Mammary epithelial cell (primary cell): Measurements from ENCODE around the gene AIFM2.

Source experiments
- EZH2 ChIP-seq: IDR thresholded peaks from 2 replicates; pipeline ENCODE4 v1.6.1; 2012; ENCODE audit warnings: low read length, inconsistent platforms, borderline replicate concordance
- TF ChIP-seq, protein P1 (sequence below), 2 donors: IDR thresholded peaks in 1 of 2; conservative IDR thresholded peaks in 1 of 2; 2 replicates each; pipeline ENCODE4 v1.5.1; 2011 to 2012; ENCODE audit warnings: inconsistent platforms in 2 of 2, low read length in 2 of 2, mild to moderate bottlenecking in 2 of 2, control low read depth in 1 of 2, low read depth in 1 of 2; ENCODE audit not compliant: insufficient read depth in 1 of 2; ENCODE audit errors: extremely low read depth in 1 of 2

DNA sequence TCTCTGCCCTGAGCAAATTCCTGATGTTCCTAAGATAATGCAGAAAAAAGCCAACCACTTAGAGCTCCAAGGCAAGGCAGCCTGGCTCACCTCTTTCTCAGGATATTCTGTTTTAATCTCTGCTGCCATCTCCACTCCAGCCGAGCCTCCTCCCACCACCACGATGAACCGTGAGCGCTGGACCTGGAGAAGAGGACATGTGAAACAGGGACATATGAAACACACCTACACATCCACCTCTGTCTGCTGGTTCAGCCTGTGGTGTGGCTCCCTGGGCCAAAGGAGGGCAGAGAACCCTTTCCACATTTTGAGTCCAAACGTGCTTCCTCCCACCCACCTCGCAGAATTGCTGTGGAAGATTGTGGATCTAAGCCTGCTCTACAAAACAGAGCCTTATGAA lies 12.2 kb downstream of the AIFM2 start:
- TF ChIP-seq, protein P1, sequence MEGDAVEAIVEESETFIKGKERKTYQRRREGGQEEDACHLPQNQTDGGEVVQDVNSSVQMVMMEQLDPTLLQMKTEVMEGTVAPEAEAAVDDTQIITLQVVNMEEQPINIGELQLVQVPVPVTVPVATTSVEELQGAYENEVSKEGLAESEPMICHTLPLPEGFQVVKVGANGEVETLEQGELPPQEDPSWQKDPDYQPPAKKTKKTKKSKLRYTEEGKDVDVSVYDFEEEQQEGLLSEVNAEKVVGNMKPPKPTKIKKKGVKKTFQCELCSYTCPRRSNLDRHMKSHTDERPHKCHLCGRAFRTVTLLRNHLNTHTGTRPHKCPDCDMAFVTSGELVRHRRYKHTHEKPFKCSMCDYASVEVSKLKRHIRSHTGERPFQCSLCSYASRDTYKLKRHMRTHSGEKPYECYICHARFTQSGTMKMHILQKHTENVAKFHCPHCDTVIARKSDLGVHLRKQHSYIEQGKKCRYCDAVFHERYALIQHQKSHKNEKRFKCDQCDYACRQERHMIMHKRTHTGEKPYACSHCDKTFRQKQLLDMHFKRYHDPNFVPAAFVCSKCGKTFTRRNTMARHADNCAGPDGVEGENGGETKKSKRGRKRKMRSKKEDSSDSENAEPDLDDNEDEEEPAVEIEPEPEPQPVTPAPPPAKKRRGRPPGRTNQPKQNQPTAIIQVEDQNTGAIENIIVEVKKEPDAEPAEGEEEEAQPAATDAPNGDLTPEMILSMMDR (conservative IDR thresholded peaks at IDR 0.05 in 1 of 2, IDR thresholded peaks at IDR 0.05 in 1 of 2; ENCODE audit: extremely low read depth in 1 of 2, insufficient read depth in 1 of 2, low read depth in 1 of 2, low read length in 2 of 2), result no peak
- no peak for TF ChIP-seq EZH2
